Esophagus squamous epithelium (tissue), 4 donors: ENCODE results near the gene GJB4.

Experiments
- CTCF ChIP-seq, 6 experiments: fragments of 450-650 bp in 4 of 6; fragments of 200-600 bp in 2 of 6; sonication (generic) in 2 of 6; IDR thresholded peaks; one replicate each; pipeline ENCODE4 v1.5.1; 2016 to 2019; ENCODE audit warnings: antibody characterized with exemption in 6 of 6, mild to moderate bottlenecking in 4 of 6, moderate library complexity in 4 of 6
- POLR2A ChIP-seq, 4 donors: fragments of 450-650 bp; IDR thresholded peaks; one replicate each; pipeline ENCODE4 v1.6.1; 2017; ENCODE audit warnings: antibody characterized with exemption in 4 of 4, mild to moderate bottlenecking in 4 of 4, moderate library complexity in 3 of 4

- TF ChIP-seq CTCF (IDR thresholded peaks at IDR 0.05) (no peak), POLR2A (IDR thresholded peaks at IDR 0.05) (no peak)
Measured at GRCh38 chr1:34800214-34800613, 40.7 kb downstream of the GJB4 start.
